ENCODE results near the gene IL1RAP.

IL1RAP gene

GRCh38 chr3:190581041-190581541 lies 67.2 kb downstream of the IL1RAP start:
- H3K4me3 ChIP-seq (ENCODE audit: low read depth, low read length), result no peak overlapping the region
- no peak for DNase-seq (ENCODE audit: low read depth)
- no peak for TF ChIP-seq CTCF (IDR thresholded peaks at IDR 0.05; ENCODE audit: control insufficient read depth, extremely low read depth, insufficient read depth)

GRCh38 chr3:190582667-190583066 lies 68.8 kb downstream of the IL1RAP start:
- no peak for DNase-seq (ENCODE audit: low read depth)
- no peak for TF ChIP-seq CTCF (IDR thresholded peaks at IDR 0.05; ENCODE audit: control insufficient read depth, extremely low read depth, insufficient read depth)
- H3K4me3 ChIP-seq (ENCODE audit: low read depth, low read length), result no peak overlapping the region

GRCh38 chr3:190585805-190586630 lies 72.1 kb downstream of the IL1RAP start:
- H3K4me3 ChIP-seq (ENCODE audit: low read depth, low read length), result no peak overlapping the region
- no peak for TF ChIP-seq CTCF (IDR thresholded peaks at IDR 0.05; ENCODE audit: control insufficient read depth, extremely low read depth, insufficient read depth)
- no peak for DNase-seq (ENCODE audit: low read depth)

GRCh38 chr3:190586631-190587011 lies 72.7 kb downstream of the IL1RAP start:
- H3K4me3 ChIP-seq (ENCODE audit: low read depth, low read length), result no peak overlapping the region
- TF ChIP-seq CTCF (IDR thresholded peaks at IDR 0.05; ENCODE audit: control insufficient read depth, extremely low read depth, insufficient read depth), result no peak
- DNase-seq (ENCODE audit: low read depth), result no peak

GRCh38 chr3:190588570-190588969 lies 74.7 kb downstream of the IL1RAP start:
- no peak for DNase-seq (ENCODE audit: low read depth)
- no peak for TF ChIP-seq CTCF (IDR thresholded peaks at IDR 0.05; ENCODE audit: control insufficient read depth, extremely low read depth, insufficient read depth)
- H3K4me3 ChIP-seq (ENCODE audit: low read depth, low read length), result no peak overlapping the region

GRCh38 chr3:190589326-190589725 lies 75.4 kb downstream of the IL1RAP start:
- H3K4me3 ChIP-seq (ENCODE audit: low read depth, low read length), result no peak overlapping the region
- no peak for TF ChIP-seq CTCF (IDR thresholded peaks at IDR 0.05; ENCODE audit: control insufficient read depth, extremely low read depth, insufficient read depth)
- DNase-seq (ENCODE audit: low read depth), result no peak

- H3K4me3 ChIP-seq (ENCODE audit: low read depth, low read length), result peak overlapping the region; percentile 33
- peak; percentile 93 for DNase-seq (ENCODE audit: low read depth)
- no peak for TF ChIP-seq CTCF (IDR thresholded peaks at IDR 0.05; ENCODE audit: control insufficient read depth, extremely low read depth, insufficient read depth)
Measured at GRCh38 chr3:190591080-190591479, 77.2 kb downstream of the IL1RAP start.

All from LNCaP clone FGC (cell line).